Neural cell (in vitro differentiated cells): ENCODE results near the gene THAP12. TPM values are rescaled to one million over a fixed set of nuclear protein-coding genes. Genes with fewer than 3 reads are reported as not detected.

ENCODE experiments used
- H2AFZ ChIP-seq: fragments of 200-600, 300-800 bp; sonication (generic), shearing (Covaris generic); 2 replicates; pipeline ENCODE4 v1.6.0; 2014; ENCODE audit warnings: low read depth, mild to moderate bottlenecking, antibody characterized with exemption, low read length, moderate library complexity
- H3F3A ChIP-seq: fragments of 200-600 bp; shearing (Covaris generic); 2 replicates; pipeline ENCODE4 v1.6.1; 2016; ENCODE audit warnings: mild to moderate bottlenecking, moderate library complexity, mixed read lengths, antibody characterized with exemption, low read length; ENCODE audit not compliant: insufficient read depth, poor library complexity, severe bottlenecking
- H3K27ac ChIP-seq: fragments of 200-600, 300-800 bp; sonication (generic), shearing (Covaris generic); 2 replicates; pipeline ENCODE4 v1.5.1; 2014; ENCODE audit warnings: mild to moderate bottlenecking, low read length, moderate library complexity
- H3K27me3 ChIP-seq: fragments of 300-800, 200-600 bp; sonication (generic), shearing (Covaris generic); 2 replicates; pipeline ENCODE4 v1.6.0; 2014; ENCODE audit warnings: mild to moderate bottlenecking, low read depth, low read length, moderate library complexity; ENCODE audit not compliant: insufficient read depth
- H3K36me3 ChIP-seq: fragments of 300-800, 200-600 bp; sonication (generic), shearing (Covaris generic); 2 replicates; pipeline ENCODE4 v1.5.1; 2014; ENCODE audit warnings: mild to moderate bottlenecking, antibody characterized with exemption, low read length, moderate library complexity; ENCODE audit not compliant: insufficient read depth
- H3K4me2 ChIP-seq: fragments of 300-800, 200-600 bp; sonication (generic), shearing (Covaris generic); 2 replicates; pipeline ENCODE4 v1.6.0; 2014; ENCODE audit warnings: mild to moderate bottlenecking, low read length
- H3K4me3 ChIP-seq: fragments of 300-800, 200-600 bp; sonication (generic), shearing (Covaris generic); 2 replicates; pipeline ENCODE4 v1.5.1; 2014; ENCODE audit warnings: mild to moderate bottlenecking, low read length, moderate library complexity
- H3K79me2 ChIP-seq: fragments of 200-600 bp; shearing (Covaris generic); replicated peaks from 2 replicates; pipeline ENCODE4 v1.6.0; 2014; ENCODE audit warnings: mild to moderate bottlenecking, low read length, moderate library complexity; ENCODE audit not compliant: insufficient read depth
- H3K9ac ChIP-seq: fragments of 300-800, 200-600 bp; sonication (generic), shearing (Covaris generic); 2 replicates; pipeline ENCODE4 v1.6.1; 2016; ENCODE audit warnings: mild to moderate bottlenecking, low read length, mixed read lengths
- H3K9me2 ChIP-seq: fragments of 200-600 bp; shearing (Covaris generic); 2 replicates; pipeline ENCODE4 v1.6.1; 2016; ENCODE audit warnings: mild to moderate bottlenecking, low read length, mixed read lengths; ENCODE audit not compliant: insufficient read depth
- H3K9me3 ChIP-seq: fragments of 200-600, 300-800 bp; sonication (generic), shearing (Covaris generic); 2 replicates; pipeline ENCODE4 v1.6.1; 2016; ENCODE audit warnings: mild to moderate bottlenecking, mixed run types, low read length, moderate library complexity, mixed read lengths
- H4K20me1 ChIP-seq: fragments of 200-600 bp; shearing (Covaris generic); 2 replicates; pipeline ENCODE4 v1.6.1; 2016; ENCODE audit warnings: mild to moderate bottlenecking, mixed run types; ENCODE audit not compliant: insufficient read depth
- EP300 ChIP-seq: fragments of 450-650 bp; conservative IDR thresholded peaks from 2 replicates; pipeline ENCODE4 v1.6.1; 2014; ENCODE audit warnings: antibody characterized with exemption, mild to moderate bottlenecking, moderate library complexity; ENCODE audit not compliant: poor library complexity, severe bottlenecking
- EZH2 ChIP-seq: fragments of 200-600, 300-800 bp; shearing (Covaris generic), sonication (generic); IDR thresholded peaks from 2 replicates; pipeline ENCODE4 v1.6.1; 2014; ENCODE audit warnings: antibody characterized with exemption, low read length, borderline replicate concordance, mild to moderate bottlenecking; ENCODE audit not compliant: insufficient read depth, poor library complexity, severe bottlenecking
- MXI1 ChIP-seq: fragments of 450-650 bp; conservative IDR thresholded peaks from 2 replicates; pipeline ENCODE4 v1.6.1; 2014; ENCODE audit warnings: antibody characterized with exemption, mild to moderate bottlenecking; ENCODE audit not compliant: poor library complexity, severe bottlenecking
- POLR2AphosphoS5 ChIP-seq: IDR thresholded peaks from 2 replicates; pipeline ENCODE4 v1.6.1; 2012
- RAD21 ChIP-seq: fragments of 450-650 bp; conservative IDR thresholded peaks from 2 replicates; pipeline ENCODE4 v1.6.1; 2014; ENCODE audit warnings: antibody characterized with exemption, mild to moderate bottlenecking, moderate library complexity
- SMC3 ChIP-seq: fragments of 450-650 bp; conservative IDR thresholded peaks from 2 replicates; pipeline ENCODE4 v1.6.1; 2014; ENCODE audit warnings: antibody characterized with exemption, mild to moderate bottlenecking, moderate library complexity; ENCODE audit not compliant: poor library complexity
- TAF1 ChIP-seq: IDR thresholded peaks from 2 replicates; pipeline ENCODE4 v1.6.1; 2012; ENCODE audit warnings: low read depth
- polyA plus RNA-seq: library from polyadenylated mRNA; depleted of rRNA; stranded (reverse); fragments of >200 nt; gene quantifications from 2 replicates; pipeline ENCODE4 v1.2.3, GENCODE V29; 2014
- TF ChIP-seq, protein P1 (sequence below): fragments of 450-650 bp; IDR thresholded peaks from 2 replicates; pipeline ENCODE4 v1.5.1; 2014; ENCODE audit warnings: antibody characterized with exemption, mild to moderate bottlenecking, moderate library complexity; ENCODE audit not compliant: poor library complexity, severe bottlenecking
- TF ChIP-seq, protein P2 (sequence below): IDR thresholded peaks from 2 replicates; pipeline ENCODE4 v1.6.1; 2012; ENCODE audit warnings: borderline replicate concordance

THAP12 gene
- polyA plus RNA-seq, 1 donor from 2014 or later: 110 TPM

DNA sequence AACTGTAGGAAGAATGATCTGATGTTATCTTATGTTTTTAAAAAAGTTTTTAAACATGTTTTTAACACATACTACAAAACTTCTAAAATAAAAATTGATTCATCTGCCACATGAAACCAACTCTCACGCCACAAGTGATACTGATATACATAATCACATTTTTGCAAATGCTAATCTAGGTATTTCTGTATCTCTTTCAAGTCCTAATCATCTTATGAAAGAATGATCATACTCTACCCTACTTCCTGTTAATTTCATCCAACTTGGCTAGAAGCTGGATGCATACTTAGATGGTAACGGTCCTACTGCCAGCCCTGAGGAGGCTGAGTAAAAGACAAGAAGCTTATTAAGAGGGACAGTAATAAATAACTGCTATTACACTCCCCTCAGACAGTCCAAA is 19.2 kb downstream of the THAP12 start:
- Histone ChIP-seq H3K27ac (no peak overlapping the region), H3F3A (no peaks in the 10 kb centered on the region), H4K20me1 (no peaks in the 10 kb centered on the region), H3K36me3 (no peaks in the 10 kb centered on the region), H3K9ac (no peak overlapping the region), H3K9me2 (no peaks in the 10 kb centered on the region), H3K79me2 (peaks cover 2% of the 10 kb centered on the region), H3K4me2 (no peak overlapping the region), H3K9me3 (no peaks in the 10 kb centered on the region), H3K4me3 (no peak overlapping the region), H3K27me3 (no peaks in the 10 kb centered on the region), H2AFZ (no peak overlapping the region)
- TF ChIP-seq MXI1 (no peak), RAD21 (no peak), EZH2 (no peak), EP300 (no peak), POLR2AphosphoS5 (no peak), SMC3 (no peak), TAF1 (no peak)
- TF ChIP-seq, protein P1, sequence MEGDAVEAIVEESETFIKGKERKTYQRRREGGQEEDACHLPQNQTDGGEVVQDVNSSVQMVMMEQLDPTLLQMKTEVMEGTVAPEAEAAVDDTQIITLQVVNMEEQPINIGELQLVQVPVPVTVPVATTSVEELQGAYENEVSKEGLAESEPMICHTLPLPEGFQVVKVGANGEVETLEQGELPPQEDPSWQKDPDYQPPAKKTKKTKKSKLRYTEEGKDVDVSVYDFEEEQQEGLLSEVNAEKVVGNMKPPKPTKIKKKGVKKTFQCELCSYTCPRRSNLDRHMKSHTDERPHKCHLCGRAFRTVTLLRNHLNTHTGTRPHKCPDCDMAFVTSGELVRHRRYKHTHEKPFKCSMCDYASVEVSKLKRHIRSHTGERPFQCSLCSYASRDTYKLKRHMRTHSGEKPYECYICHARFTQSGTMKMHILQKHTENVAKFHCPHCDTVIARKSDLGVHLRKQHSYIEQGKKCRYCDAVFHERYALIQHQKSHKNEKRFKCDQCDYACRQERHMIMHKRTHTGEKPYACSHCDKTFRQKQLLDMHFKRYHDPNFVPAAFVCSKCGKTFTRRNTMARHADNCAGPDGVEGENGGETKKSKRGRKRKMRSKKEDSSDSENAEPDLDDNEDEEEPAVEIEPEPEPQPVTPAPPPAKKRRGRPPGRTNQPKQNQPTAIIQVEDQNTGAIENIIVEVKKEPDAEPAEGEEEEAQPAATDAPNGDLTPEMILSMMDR: no peak
- TF ChIP-seq, protein P2, sequence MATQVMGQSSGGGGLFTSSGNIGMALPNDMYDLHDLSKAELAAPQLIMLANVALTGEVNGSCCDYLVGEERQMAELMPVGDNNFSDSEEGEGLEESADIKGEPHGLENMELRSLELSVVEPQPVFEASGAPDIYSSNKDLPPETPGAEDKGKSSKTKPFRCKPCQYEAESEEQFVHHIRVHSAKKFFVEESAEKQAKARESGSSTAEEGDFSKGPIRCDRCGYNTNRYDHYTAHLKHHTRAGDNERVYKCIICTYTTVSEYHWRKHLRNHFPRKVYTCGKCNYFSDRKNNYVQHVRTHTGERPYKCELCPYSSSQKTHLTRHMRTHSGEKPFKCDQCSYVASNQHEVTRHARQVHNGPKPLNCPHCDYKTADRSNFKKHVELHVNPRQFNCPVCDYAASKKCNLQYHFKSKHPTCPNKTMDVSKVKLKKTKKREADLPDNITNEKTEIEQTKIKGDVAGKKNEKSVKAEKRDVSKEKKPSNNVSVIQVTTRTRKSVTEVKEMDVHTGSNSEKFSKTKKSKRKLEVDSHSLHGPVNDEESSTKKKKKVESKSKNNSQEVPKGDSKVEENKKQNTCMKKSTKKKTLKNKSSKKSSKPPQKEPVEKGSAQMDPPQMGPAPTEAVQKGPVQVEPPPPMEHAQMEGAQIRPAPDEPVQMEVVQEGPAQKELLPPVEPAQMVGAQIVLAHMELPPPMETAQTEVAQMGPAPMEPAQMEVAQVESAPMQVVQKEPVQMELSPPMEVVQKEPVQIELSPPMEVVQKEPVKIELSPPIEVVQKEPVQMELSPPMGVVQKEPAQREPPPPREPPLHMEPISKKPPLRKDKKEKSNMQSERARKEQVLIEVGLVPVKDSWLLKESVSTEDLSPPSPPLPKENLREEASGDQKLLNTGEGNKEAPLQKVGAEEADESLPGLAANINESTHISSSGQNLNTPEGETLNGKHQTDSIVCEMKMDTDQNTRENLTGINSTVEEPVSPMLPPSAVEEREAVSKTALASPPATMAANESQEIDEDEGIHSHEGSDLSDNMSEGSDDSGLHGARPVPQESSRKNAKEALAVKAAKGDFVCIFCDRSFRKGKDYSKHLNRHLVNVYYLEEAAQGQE: no peak

DNA sequence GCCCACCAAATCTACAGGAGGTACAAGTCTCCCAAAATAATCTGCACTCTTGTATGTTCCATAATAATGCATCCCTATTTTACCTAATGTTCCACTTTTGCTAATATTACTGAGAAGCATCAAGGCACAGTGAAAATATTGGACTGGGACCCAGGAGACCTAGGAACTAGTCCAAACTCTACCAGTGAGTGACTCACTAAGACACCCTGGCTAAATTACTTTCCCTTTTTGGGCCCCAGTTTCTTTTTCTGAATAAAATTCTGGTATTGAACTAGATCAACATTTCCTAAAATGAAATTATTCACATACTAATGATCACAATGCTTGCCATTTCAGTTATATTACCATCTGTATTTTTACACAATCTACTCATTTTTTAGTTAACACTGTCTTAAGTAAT is 19.6 kb downstream of the THAP12 start:
- H4K20me1 ChIP-seq: no peaks in the 10 kb centered on the region
- no peaks in the 10 kb centered on the region for H3F3A ChIP-seq
- no peak overlapping the region for H3K4me3 ChIP-seq
- H3K9me2 ChIP-seq: no peaks in the 10 kb centered on the region
- no peak overlapping the region for H2AFZ ChIP-seq
- H3K9me3 ChIP-seq: no peaks in the 10 kb centered on the region
- H3K27ac ChIP-seq: no peak overlapping the region
- no peak overlapping the region for H3K9ac ChIP-seq
- TF ChIP-seq RAD21 (no peak), SMC3 (no peak)
- TF ChIP-seq, protein P2: no peak
- no peaks in the 10 kb centered on the region for H3K79me2 ChIP-seq
- no peak overlapping the region for H3K4me2 ChIP-seq
- H3K36me3 ChIP-seq: no peaks in the 10 kb centered on the region
- H3K27me3 ChIP-seq: no peaks in the 10 kb centered on the region
